OCI-LY1 (cell line): ENCODE data around the gene SORCS3.

Experiments used
- H2AFZ ChIP-seq: fragments of 200-600 bp; sonication (generic), shearing (Covaris generic); 2 replicates; pipeline ENCODE4 v1.6.0; 2014; ENCODE audit warnings: antibody characterized with exemption, mild to moderate bottlenecking, low read length
- H3F3A ChIP-seq: fragments of 200-600 bp; sonication (generic), shearing (Covaris generic); 2 replicates; pipeline ENCODE4 v1.6.0; 2014; ENCODE audit warnings: mild to moderate bottlenecking, antibody characterized with exemption, low read length, moderate library complexity; ENCODE audit not compliant: insufficient read depth
- H3K27ac ChIP-seq: fragments of 200-600 bp; sonication (generic); 2 replicates; pipeline ENCODE4 v1.5.1; 2014; ENCODE audit warnings: low read length, mixed run types, mild to moderate bottlenecking, low read depth; ENCODE audit not compliant: poor library complexity, severe bottlenecking
- H3K27me3 ChIP-seq: fragments of 200-600 bp; sonication (generic); 2 replicates; pipeline ENCODE4 v1.6.0; 2014; ENCODE audit warnings: antibody characterized with exemption, mild to moderate bottlenecking, low read length, moderate library complexity; ENCODE audit not compliant: insufficient read depth
- H3K36me3 ChIP-seq: fragments of 200-600 bp; sonication (generic); 2 replicates; pipeline ENCODE4 v1.6.1; 2014; ENCODE audit warnings: mild to moderate bottlenecking, antibody characterized with exemption, low read length, moderate library complexity, mixed read lengths; ENCODE audit not compliant: insufficient read depth
- H3K4me1 ChIP-seq: fragments of 200-600 bp; sonication (generic); 2 replicates; pipeline ENCODE4 v1.5.1; 2014; ENCODE audit warnings: mild to moderate bottlenecking, low read length, moderate library complexity; ENCODE audit not compliant: insufficient read depth, severe bottlenecking
- H3K4me2 ChIP-seq: fragments of 200-600 bp; sonication (generic), shearing (Covaris generic); 2 replicates; pipeline ENCODE4 v1.6.1; 2014; ENCODE audit warnings: low read length
- H3K4me3 ChIP-seq: fragments of 200-600 bp; sonication (generic); 2 replicates; pipeline ENCODE4 v1.5.1; 2014; ENCODE audit warnings: low read length, low read depth, mild to moderate bottlenecking, mixed read lengths; ENCODE audit not compliant: poor library complexity, severe bottlenecking
- H3K79me2 ChIP-seq: fragments of 200-600 bp; shearing (Covaris generic); 2 replicates; pipeline ENCODE4 v1.6.1; 2016; ENCODE audit warnings: mixed run types, low read length, mixed read lengths; ENCODE audit not compliant: insufficient read depth
- H3K9ac ChIP-seq: fragments of 200-600 bp; sonication (generic), shearing (Covaris generic); 2 replicates; pipeline ENCODE4 v1.6.1; 2014; ENCODE audit warnings: mild to moderate bottlenecking, low read length, mixed read lengths
- H3K9me2 ChIP-seq: fragments of 200-600 bp; sonication (generic), shearing (Covaris generic); 2 replicates; pipeline ENCODE4 v1.6.1; 2014; ENCODE audit warnings: low read depth, mild to moderate bottlenecking, low read length, mixed read lengths
- H3K9me3 ChIP-seq: fragments of 200-600 bp; shearing (Covaris generic); 2 replicates; pipeline ENCODE4 v1.6.1; 2014; ENCODE audit warnings: low read length, mixed read lengths
- H4K20me1 ChIP-seq: fragments of 200-600 bp; sonication (generic), shearing (Covaris generic); 2 replicates; pipeline ENCODE4 v1.6.0; 2016; ENCODE audit warnings: mild to moderate bottlenecking, low read length; ENCODE audit not compliant: insufficient read depth
- CTCF ChIP-seq: fragments of 200-600 bp; sonication (generic), shearing (Covaris generic); IDR thresholded peaks from 2 replicates; pipeline ENCODE4 v1.5.1; 2017; ENCODE audit warnings: mild to moderate bottlenecking, antibody characterized with exemption, low read length, moderate library complexity, mixed read lengths
- EZH2 ChIP-seq: fragments of 200-600 bp; sonication (generic), shearing (Covaris generic); IDR thresholded peaks from 2 replicates; pipeline ENCODE4 v1.8.0; 2017; ENCODE audit warnings: borderline replicate concordance, mixed run types, mild to moderate bottlenecking, antibody characterized with exemption, low read length, moderate library complexity, mixed read lengths

Gene SORCS3

GRCh38 chr10:105138358-105138757, 497.3 kb downstream of the SORCS3 start:
- no peak overlapping the region for H3K4me2 ChIP-seq
- H3K9ac ChIP-seq = no peak overlapping the region
- no peak overlapping the region for H3K4me3 ChIP-seq
- no peaks in the 10 kb centered on the region for H3K4me1 ChIP-seq
- TF ChIP-seq CTCF (no peak), EZH2 (no peak)
- H3K36me3 ChIP-seq = no peaks in the 10 kb centered on the region
- H3F3A ChIP-seq = no peaks in the 10 kb centered on the region
- no peaks in the 10 kb centered on the region for H4K20me1 ChIP-seq
- H2AFZ ChIP-seq = no peak overlapping the region
- H3K27me3 ChIP-seq = no peaks in the 10 kb centered on the region
- H3K79me2 ChIP-seq = no peaks in the 10 kb centered on the region
- H3K9me2 ChIP-seq = no peaks in the 10 kb centered on the region
- no peaks in the 10 kb centered on the region for H3K9me3 ChIP-seq
- no peak overlapping the region for H3K27ac ChIP-seq

GRCh38 chr10:105139363-105139896, 498.3 kb downstream of the SORCS3 start:
- no peak overlapping the region for H2AFZ ChIP-seq
- H3K36me3 ChIP-seq = no peaks in the 10 kb centered on the region
- no peak overlapping the region for H3K9ac ChIP-seq
- H3F3A ChIP-seq = no peaks in the 10 kb centered on the region
- TF ChIP-seq EZH2 (no peak), CTCF (no peak)
- H3K27ac ChIP-seq = no peak overlapping the region
- no peaks in the 10 kb centered on the region for H4K20me1 ChIP-seq
- H3K27me3 ChIP-seq = no peaks in the 10 kb centered on the region
- H3K4me3 ChIP-seq = no peak overlapping the region
- no peaks in the 10 kb centered on the region for H3K4me1 ChIP-seq
- no peaks in the 10 kb centered on the region for H3K9me2 ChIP-seq
- H3K9me3 ChIP-seq = no peaks in the 10 kb centered on the region
- no peak overlapping the region for H3K4me2 ChIP-seq
- no peaks in the 10 kb centered on the region for H3K79me2 ChIP-seq

- Histone ChIP-seq H3K4me2 (no peak overlapping the region), H3K9me2 (no peaks in the 10 kb centered on the region), H3F3A (no peaks in the 10 kb centered on the region), H3K4me3 (no peak overlapping the region), H3K4me1 (no peaks in the 10 kb centered on the region), H4K20me1 (no peaks in the 10 kb centered on the region), H3K9ac (no peak overlapping the region), H3K9me3 (no peaks in the 10 kb centered on the region), H3K36me3 (no peaks in the 10 kb centered on the region), H3K27me3 (no peaks in the 10 kb centered on the region), H2AFZ (no peak overlapping the region), H3K79me2 (no peaks in the 10 kb centered on the region), H3K27ac (no peak overlapping the region)
- TF ChIP-seq CTCF = no peak
- no peak for TF ChIP-seq EZH2
Observed at GRCh38 chr10:105140600-105140999, 499.5 kb downstream of the SORCS3 start.
